PC-3 (cell line): ENCODE data around the gene TUFM. TPM values are rescaled to one million over a fixed set of nuclear protein-coding genes. Genes with fewer than 3 reads are reported as not detected.

Source experiments
- ATAC-seq: fragments of 200-7000 bp; cut with Tn5 transposase; 2 replicates; pipeline ENCODE4 v1.9.1; 2020; ENCODE audit warnings: mild to moderate bottlenecking, moderate library complexity
- BruUV-seq: library from RNA; stranded (reverse); fragments of 400-500 nt; replicated peaks from 2 replicates; lab custom pipeline; 2021; lab: Mats Ljungman, UMichigan
- CTCF ChIA-PET: fragments of 300-600 bp; sonication (Branson Sonifier 250); formaldehyde crosslinking; loops from one replicate; lab custom pipeline; 2022; ENCODE audit warnings: antibody characterized with exemption; lab: Charles Lee
- POLR2A ChIA-PET: fragments of 300-600 bp; sonication (Branson Sonifier 250); formaldehyde crosslinking; loops from one replicate; lab custom pipeline; 2022; ENCODE audit warnings: antibody characterized with exemption; ENCODE audit not compliant: unreplicated experiment; lab: Charles Lee
- DNase-seq: peaks from one replicate; pipeline ENCODE4 v3.0.0-alpha.2; 2015
- H2AFZ ChIP-seq: fragments of 300-600 bp; sonication (generic); 2 replicates; pipeline ENCODE4 v1.6.0; 2016; ENCODE audit warnings: antibody characterized with exemption, low read length
- H3F3A ChIP-seq: fragments of 300-600 bp; sonication (generic); one replicate; pipeline ENCODE4 v1.6.0; 2017; ENCODE audit warnings: antibody characterized with exemption, low read length, control low read depth, mild to moderate bottlenecking; ENCODE audit not compliant: unreplicated experiment
- H3K27ac ChIP-seq: fragments of 300-600 bp; sonication (generic); 2 replicates; pipeline ENCODE4 v1.5.1; 2016; ENCODE audit warnings: mild to moderate bottlenecking, low read length
- H3K27me3 ChIP-seq: fragments of 300-600 bp; sonication (generic); 2 replicates; pipeline ENCODE4 v1.6.1; 2016; ENCODE audit warnings: low read length, mixed read lengths
- H3K36me3 ChIP-seq: fragments of 300-600 bp; sonication (generic); 2 replicates; pipeline ENCODE4 v1.6.1; 2016; ENCODE audit warnings: low read depth, mixed run types, low read length, mixed read lengths
- H3K4me1 ChIP-seq: fragments of 300-600 bp; sonication (generic); 2 replicates; pipeline ENCODE4 v1.5.1; 2016; ENCODE audit warnings: low read length; ENCODE audit not compliant: insufficient read depth
- H3K4me2 ChIP-seq: fragments of 300-600 bp; sonication (generic); 2 replicates; pipeline ENCODE4 v1.6.0; 2016; ENCODE audit warnings: low read length
- H3K4me3 ChIP-seq: fragments of 300-600 bp; sonication (generic); 2 replicates; pipeline ENCODE4 v1.5.1; 2016; ENCODE audit warnings: mild to moderate bottlenecking, low read length, mixed read lengths
- H3K79me2 ChIP-seq: fragments of 300-600 bp; sonication (generic); 2 replicates; pipeline ENCODE4 v1.6.1; 2017; ENCODE audit warnings: low read length, mixed read lengths
- H3K9ac ChIP-seq: fragments of 300-600 bp; sonication (generic); 2 replicates; pipeline ENCODE4 v1.6.0; 2016; ENCODE audit warnings: mild to moderate bottlenecking, low read length
- H3K9me2 ChIP-seq: fragments of 300-600 bp; sonication (generic); replicated peaks from 2 replicates; pipeline ENCODE4 v1.6.1; 2016; ENCODE audit warnings: mixed run types, low read length, mixed read lengths
- H3K9me3 ChIP-seq: fragments of 300-600 bp; sonication (generic); 2 replicates; pipeline ENCODE4 v1.6.1; 2016; ENCODE audit warnings: low read length, mixed read lengths
- H4K20me1 ChIP-seq: fragments of 300-600 bp; sonication (generic); 2 replicates; pipeline ENCODE4 v1.6.1; 2016; ENCODE audit warnings: low read length, mixed read lengths
- CTCF ChIP-seq: fragments of 300-600 bp; sonication (generic); conservative IDR thresholded peaks from 2 replicates; pipeline ENCODE4 v1.5.1; 2017; ENCODE audit warnings: antibody characterized with exemption, low read depth, mild to moderate bottlenecking, low read length
- EZH2 ChIP-seq: fragments of 300-600 bp; sonication (generic); IDR thresholded peaks from one replicate; pipeline ENCODE4 v1.6.1; 2017; ENCODE audit warnings: antibody characterized with exemption, mild to moderate bottlenecking, low read length; ENCODE audit not compliant: unreplicated experiment
- EZH2phosphoT487 ChIP-seq: fragments of 300-600 bp; sonication (generic); IDR thresholded peaks from 2 replicates; pipeline ENCODE4 v1.6.1; 2018; ENCODE audit warnings: mild to moderate bottlenecking, antibody characterized with exemption, low read length, borderline replicate concordance
- intact Hi-C: fragments of 100-400 bp; cut with micrococcal nuclease; formaldehyde crosslinking; loops from 2 replicates; pipeline ENCODE4 v1.9.0; 2023
- total RNA-seq: library from RNA; depleted of rRNA; stranded (reverse); fragments of >200 nt; gene quantifications from 2 replicates; pipeline ENCODE4 v1.2.3, GENCODE V29; 2014

Gene TUFM
- total RNA-seq, 1 experiment from 2014 or later: 185 TPM

- TF ChIP-seq EZH2: no peak
- no peak for TF ChIP-seq CTCF
- TF ChIP-seq EZH2phosphoT487: no peak
- no peak overlapping the region for H3K9ac ChIP-seq
- ATAC-seq (no peak), DNase-seq (no peak)
- H3K9me2 ChIP-seq: no peaks in the 10 kb centered on the region
- peaks cover 14% of the 10 kb centered on the region for H3K4me1 ChIP-seq
- peak overlapping the region; percentile 90; the same call in 1 of the 2 replicates for H3K4me3 ChIP-seq
- intact Hi-C loops: no loop called here
- H3K4me2 ChIP-seq: peak overlapping the region; percentile 88
- H3K27me3 ChIP-seq: no peaks in the 10 kb centered on the region
- no TSS peak for BruUV-seq
- no peaks in the 10 kb centered on the region for H3K9me3 ChIP-seq
- no peaks in the 10 kb centered on the region for H3F3A ChIP-seq
- no peak overlapping the region for H3K27ac ChIP-seq
- ChIA-PET CTCF (no interaction called here), POLR2A (no interaction called here)
- H2AFZ ChIP-seq: no peak overlapping the region
- peaks cover 40% of the 10 kb centered on the region for H3K79me2 ChIP-seq
- H3K36me3 ChIP-seq: peaks cover 15% of the 10 kb centered on the region; the same call in 1 of the 2 replicates
- H4K20me1 ChIP-seq: no peaks in the 10 kb centered on the region
These were observed 19.0 kb upstream of the TUFM start for GRCh38 chr16:28865001-28865688.

GRCh38 chr16:28863929-28864793, 18.0 kb upstream of the TUFM start:
- no peak for TF ChIP-seq CTCF
- TF ChIP-seq EZH2: no peak
- no peak for TF ChIP-seq EZH2phosphoT487
- peak overlapping the region; percentile 90 for H3K4me3 ChIP-seq
- H3K9me2 ChIP-seq: no peaks in the 10 kb centered on the region
- intact Hi-C loops: loop anchor here (1.0 kb wide), 1 partner anchor 18 kb away; the partner anchor contains the start of gene TUFM
- peaks cover 14% of the 10 kb centered on the region for H3K4me1 ChIP-seq
- ChIA-PET POLR2A (interaction anchor here (0.6 to 0.7 kb wide), 2 partner anchors 52 to 1694 kb away, joined by 5 to 7 read pairs; no protein-coding TSS in a partner anchor), CTCF (no interaction called here)
- H3K9ac ChIP-seq: peak overlapping the region; percentile 94
- H3K9me3 ChIP-seq: no peaks in the 10 kb centered on the region
- peak overlapping the region; percentile 94 for H2AFZ ChIP-seq
- no peak; the same call in 1 of the 2 replicates for ATAC-seq
- H3K27ac ChIP-seq: peak overlapping the region; percentile 84
- H3F3A ChIP-seq: no peaks in the 10 kb centered on the region
- no peaks in the 10 kb centered on the region for H4K20me1 ChIP-seq
- H3K36me3 ChIP-seq: 0 out of 2 replicates have a peak, but pooled peaks cover 5% of the 10 kb centered on the region
- no peak for DNase-seq
- peaks cover 40% of the 10 kb centered on the region for H3K79me2 ChIP-seq
- peak overlapping the region; percentile 88 for H3K4me2 ChIP-seq
- BruUV-seq: no TSS peak
- H3K27me3 ChIP-seq: no peaks in the 10 kb centered on the region
